ENCODE measurements around the gene TSPAN18. TPM values are rescaled to one million over a fixed set of nuclear protein-coding genes. Genes with fewer than 3 reads are reported as not detected.

TSPAN18 gene
- total RNA-seq, 4 donors from 2014 or later: 2.6 to 28.9 (median 4.9) TPM

GRCh38 chr11:44708009-44708408 is 18.8 kb upstream of the TSPAN18 start:
- H3K9me3 ChIP-seq: no peaks in the 10 kb centered on the region
- 79 to 100% methylated on average over 1 to 10 of the region's 10 CpGs for WGBS, 2 donors (ENCODE audit: low coverage in 1 of 2)
- no peak overlapping the region for H3K4me3 ChIP-seq
- intact Hi-C loops (cut with DNase I; ENCODE audit: low total_unique reads): no loop called here
- no peaks in the 10 kb centered on the region for H3K36me3 ChIP-seq
- no peaks in the 10 kb centered on the region for H3K27me3 ChIP-seq
- no peak for DNase-seq
- TF ChIP-seq CTCF (IDR thresholded peaks at IDR 0.05): no peak
- TF ChIP-seq EP300 (IDR thresholded peaks at IDR 0.05; ENCODE audit: low read depth): no peak
- no peak for TF ChIP-seq POLR2AphosphoS5 (IDR thresholded peaks at IDR 0.05)
- TF ChIP-seq POLR2A (IDR thresholded peaks at IDR 0.05): no peak
- H3K4me1 ChIP-seq: no peaks in the 10 kb centered on the region
- H3K27ac ChIP-seq: no peak overlapping the region
- in situ Hi-C loops (cut with MboI; ENCODE audit: low pct_ligation_motif_present in 1 of 4, low pct_unique_long_range_greater_than_20kb in 1 of 4, low sequenced_read_pairs in 3 of 4): loop anchor here in 1 of 4 donors (25.0 kb wide), 1 partner anchor 204 kb away; no protein-coding TSS in a partner anchor

- intact Hi-C loops (cut with DNase I; ENCODE audit: low total_unique reads): no loop called here
- no peaks in the 10 kb centered on the region for H3K36me3 ChIP-seq
- in situ Hi-C loops (cut with MboI; ENCODE audit: low pct_ligation_motif_present in 1 of 4, low pct_unique_long_range_greater_than_20kb in 1 of 4, low sequenced_read_pairs in 3 of 4): loop anchor here in 1 of 4 donors (25.0 kb wide), 1 partner anchor 204 kb away; no protein-coding TSS in a partner anchor
- H3K27ac ChIP-seq: no peak overlapping the region
- DNase-seq: no peak
- no peak overlapping the region for H3K4me3 ChIP-seq
- 71 to 73% methylated on average over 3 to 6 of the region's 6 CpGs for WGBS, 2 donors (ENCODE audit: low coverage in 1 of 2)
- H3K9me3 ChIP-seq: no peaks in the 10 kb centered on the region
- TF ChIP-seq POLR2A (IDR thresholded peaks at IDR 0.05): no peak
- no peak for TF ChIP-seq POLR2AphosphoS5 (IDR thresholded peaks at IDR 0.05)
- no peak for TF ChIP-seq CTCF (IDR thresholded peaks at IDR 0.05)
- no peak for TF ChIP-seq EP300 (IDR thresholded peaks at IDR 0.05; ENCODE audit: low read depth)
- no peaks in the 10 kb centered on the region for H3K27me3 ChIP-seq
- H3K4me1 ChIP-seq: no peaks in the 10 kb centered on the region
These were observed 18.1 kb upstream of the TSPAN18 start for GRCh38 chr11:44708523-44709280.

DNA sequence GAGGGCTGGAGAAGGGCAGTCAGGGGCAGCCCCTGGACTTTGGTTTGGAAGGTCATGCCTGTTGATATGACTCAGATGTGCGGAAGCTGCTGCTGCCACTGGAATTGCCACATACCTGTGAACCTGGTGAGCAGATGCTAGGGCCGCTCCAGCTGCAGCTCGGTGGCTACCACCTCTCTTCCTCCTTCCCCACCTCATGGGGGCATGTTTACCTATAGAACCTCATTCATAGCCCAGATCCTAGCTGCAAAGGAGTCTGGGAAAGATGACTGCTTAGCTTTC is 17.5 kb upstream of the TSPAN18 start:
- no peak for DNase-seq
- intact Hi-C loops (cut with DNase I; ENCODE audit: low total_unique reads) (no loop called here), in situ Hi-C loops (cut with MboI; ENCODE audit: low pct_ligation_motif_present in 1 of 4, low pct_unique_long_range_greater_than_20kb in 1 of 4, low sequenced_read_pairs in 3 of 4) (loop anchor here in 1 of 4 donors (25.0 kb wide), 1 partner anchor 203 kb away; no protein-coding TSS in a partner anchor)
- WGBS, 2 donors (ENCODE audit: low coverage in 1 of 2): 54 to 66% methylated on average over 3 of the region's 3 CpGs
- no peaks in the 10 kb centered on the region for H3K27me3 ChIP-seq
- no peaks in the 10 kb centered on the region for H3K36me3 ChIP-seq
- H3K4me3 ChIP-seq: no peak overlapping the region
- H3K27ac ChIP-seq: no peak overlapping the region
- TF ChIP-seq CTCF (IDR thresholded peaks at IDR 0.05): no peak
- no peak for TF ChIP-seq EP300 (IDR thresholded peaks at IDR 0.05; ENCODE audit: low read depth)
- no peak for TF ChIP-seq POLR2AphosphoS5 (IDR thresholded peaks at IDR 0.05)
- no peak for TF ChIP-seq POLR2A (IDR thresholded peaks at IDR 0.05)
- no peaks in the 10 kb centered on the region for H3K9me3 ChIP-seq
- H3K4me1 ChIP-seq: no peaks in the 10 kb centered on the region

DNA sequence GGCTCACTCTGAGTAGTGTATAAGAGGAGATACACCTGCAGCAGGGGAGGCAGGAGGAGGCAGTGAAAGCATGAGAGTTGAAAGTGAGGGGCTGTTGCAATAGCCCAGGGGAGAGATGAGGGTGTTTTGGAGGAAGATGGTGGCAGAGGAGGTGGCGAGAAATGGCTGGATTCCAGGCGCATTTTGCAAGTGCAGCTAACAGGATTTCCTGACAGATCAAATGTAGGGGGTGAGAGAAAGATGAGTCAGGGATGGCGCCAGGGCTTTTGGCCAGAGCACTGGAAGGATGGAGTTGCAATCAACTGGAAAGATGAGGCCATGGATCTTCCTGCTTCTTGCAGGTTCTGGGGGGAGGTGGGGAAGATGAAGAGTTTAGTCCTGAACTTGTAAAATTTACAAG is 16.8 kb upstream of the TSPAN18 start:
- TF ChIP-seq CTCF (IDR thresholded peaks at IDR 0.05): no peak
- no peak for TF ChIP-seq POLR2AphosphoS5 (IDR thresholded peaks at IDR 0.05)
- TF ChIP-seq POLR2A (IDR thresholded peaks at IDR 0.05): no peak
- no peak for TF ChIP-seq EP300 (IDR thresholded peaks at IDR 0.05; ENCODE audit: low read depth)
- 71 to 80% methylated on average over 3 of the region's 3 CpGs for WGBS, 2 donors (ENCODE audit: low coverage in 1 of 2)
- Histone ChIP-seq H3K9me3 (no peaks in the 10 kb centered on the region), H3K36me3 (no peaks in the 10 kb centered on the region), H3K4me1 (no peaks in the 10 kb centered on the region), H3K4me3 (no peak overlapping the region), H3K27me3 (no peaks in the 10 kb centered on the region), H3K27ac (no peak overlapping the region)
- intact Hi-C loops (cut with DNase I; ENCODE audit: low total_unique reads) (no loop called here), in situ Hi-C loops (cut with MboI; ENCODE audit: low pct_ligation_motif_present in 1 of 4, low pct_unique_long_range_greater_than_20kb in 1 of 4, low sequenced_read_pairs in 3 of 4) (loop anchor here in 2 of 4 donors (10.0 to 25.0 kb wide), 2 partner anchors 75 to 202 kb away; no protein-coding TSS in a partner anchor)
- DNase-seq: no peak

Measured in transverse colon (tissue), 4 donors.